PC-3 (cell line): ENCODE results near the gene IL1R2. TPM values are rescaled to one million over a fixed set of nuclear protein-coding genes. Genes with fewer than 3 reads are reported as not detected.

Source experiments
- ATAC-seq: fragments of 200-7000 bp; cut with Tn5 transposase; 2 replicates; pipeline ENCODE4 v1.9.1; 2020; ENCODE audit warnings: mild to moderate bottlenecking, moderate library complexity
- BruUV-seq: library from RNA; stranded (reverse); fragments of 400-500 nt; replicated peaks from 2 replicates; lab custom pipeline; 2021; lab: Mats Ljungman, UMichigan
- CTCF ChIA-PET: fragments of 300-600 bp; sonication (Branson Sonifier 250); formaldehyde crosslinking; loops from one replicate; lab custom pipeline; 2022; ENCODE audit warnings: antibody characterized with exemption; lab: Charles Lee
- POLR2A ChIA-PET: fragments of 300-600 bp; sonication (Branson Sonifier 250); formaldehyde crosslinking; loops from one replicate; lab custom pipeline; 2022; ENCODE audit warnings: antibody characterized with exemption; ENCODE audit not compliant: unreplicated experiment; lab: Charles Lee
- DNase-seq: peaks from one replicate; pipeline ENCODE4 v3.0.0-alpha.2; 2015
- H2AFZ ChIP-seq: fragments of 300-600 bp; sonication (generic); 2 replicates; pipeline ENCODE4 v1.6.0; 2016; ENCODE audit warnings: antibody characterized with exemption, low read length
- H3F3A ChIP-seq: fragments of 300-600 bp; sonication (generic); one replicate; pipeline ENCODE4 v1.6.0; 2017; ENCODE audit warnings: antibody characterized with exemption, low read length, control low read depth, mild to moderate bottlenecking; ENCODE audit not compliant: unreplicated experiment
- H3K27ac ChIP-seq: fragments of 300-600 bp; sonication (generic); 2 replicates; pipeline ENCODE4 v1.5.1; 2016; ENCODE audit warnings: mild to moderate bottlenecking, low read length
- H3K27me3 ChIP-seq: fragments of 300-600 bp; sonication (generic); 2 replicates; pipeline ENCODE4 v1.6.1; 2016; ENCODE audit warnings: low read length, mixed read lengths
- H3K36me3 ChIP-seq: fragments of 300-600 bp; sonication (generic); 2 replicates; pipeline ENCODE4 v1.6.1; 2016; ENCODE audit warnings: low read depth, mixed run types, low read length, mixed read lengths
- H3K4me1 ChIP-seq: fragments of 300-600 bp; sonication (generic); 2 replicates; pipeline ENCODE4 v1.5.1; 2016; ENCODE audit warnings: low read length; ENCODE audit not compliant: insufficient read depth
- H3K4me2 ChIP-seq: fragments of 300-600 bp; sonication (generic); 2 replicates; pipeline ENCODE4 v1.6.0; 2016; ENCODE audit warnings: low read length
- H3K4me3 ChIP-seq: fragments of 300-600 bp; sonication (generic); 2 replicates; pipeline ENCODE4 v1.5.1; 2016; ENCODE audit warnings: mild to moderate bottlenecking, low read length, mixed read lengths
- H3K79me2 ChIP-seq: fragments of 300-600 bp; sonication (generic); 2 replicates; pipeline ENCODE4 v1.6.1; 2017; ENCODE audit warnings: low read length, mixed read lengths
- H3K9ac ChIP-seq: fragments of 300-600 bp; sonication (generic); 2 replicates; pipeline ENCODE4 v1.6.0; 2016; ENCODE audit warnings: mild to moderate bottlenecking, low read length
- H3K9me2 ChIP-seq: fragments of 300-600 bp; sonication (generic); replicated peaks from 2 replicates; pipeline ENCODE4 v1.6.1; 2016; ENCODE audit warnings: mixed run types, low read length, mixed read lengths
- H3K9me3 ChIP-seq: fragments of 300-600 bp; sonication (generic); 2 replicates; pipeline ENCODE4 v1.6.1; 2016; ENCODE audit warnings: low read length, mixed read lengths
- H4K20me1 ChIP-seq: fragments of 300-600 bp; sonication (generic); 2 replicates; pipeline ENCODE4 v1.6.1; 2016; ENCODE audit warnings: low read length, mixed read lengths
- CTCF ChIP-seq: fragments of 300-600 bp; sonication (generic); conservative IDR thresholded peaks from 2 replicates; pipeline ENCODE4 v1.5.1; 2017; ENCODE audit warnings: antibody characterized with exemption, low read depth, mild to moderate bottlenecking, low read length
- EZH2 ChIP-seq: fragments of 300-600 bp; sonication (generic); IDR thresholded peaks from one replicate; pipeline ENCODE4 v1.6.1; 2017; ENCODE audit warnings: antibody characterized with exemption, mild to moderate bottlenecking, low read length; ENCODE audit not compliant: unreplicated experiment
- EZH2phosphoT487 ChIP-seq: fragments of 300-600 bp; sonication (generic); IDR thresholded peaks from 2 replicates; pipeline ENCODE4 v1.6.1; 2018; ENCODE audit warnings: mild to moderate bottlenecking, antibody characterized with exemption, low read length, borderline replicate concordance
- intact Hi-C: fragments of 100-400 bp; cut with micrococcal nuclease; formaldehyde crosslinking; loops from 2 replicates; pipeline ENCODE4 v1.9.0; 2023
- total RNA-seq: library from RNA; depleted of rRNA; stranded (reverse); fragments of >200 nt; gene quantifications from 2 replicates; pipeline ENCODE4 v1.2.3, GENCODE V29; 2014

Gene IL1R2
- total RNA-seq, 1 experiment from 2014 or later = 6.0 TPM

- Histone ChIP-seq H3K79me2 (no peaks in the 10 kb centered on the region), H3F3A (no peaks in the 10 kb centered on the region), H3K4me2 (no peak overlapping the region), H3K9ac (no peak overlapping the region), H3K4me3 (no peak overlapping the region), H3K9me2 (no peaks in the 10 kb centered on the region), H2AFZ (no peak overlapping the region), H3K27me3 (no peaks in the 10 kb centered on the region), H3K27ac (no peak overlapping the region), H3K9me3 (no peaks in the 10 kb centered on the region), H3K36me3 (no peaks in the 10 kb centered on the region), H4K20me1 (no peaks in the 10 kb centered on the region), H3K4me1 (0 out of 2 replicates have a peak, but pooled peaks cover 5% of the 10 kb centered on the region)
- CTCF ChIA-PET = no interaction called here
- POLR2A ChIA-PET = no interaction called here
- no TSS peak for BruUV-seq
- peak; percentile 71 for ATAC-seq
- intact Hi-C loops = no loop called here
- no peak for TF ChIP-seq EZH2
- no peak for TF ChIP-seq EZH2phosphoT487
- TF ChIP-seq CTCF = no peak
- DNase-seq = peak; percentile 48
Measured at GRCh38 chr2:101949304-101949703, 42.5 kb upstream of the IL1R2 start.

GRCh38 chr2:101951296-101951695 is 40.5 kb upstream of the IL1R2 start:
- Histone ChIP-seq H3K79me2 (no peaks in the 10 kb centered on the region), H3K9me3 (no peaks in the 10 kb centered on the region), H2AFZ (no peak overlapping the region), H3K4me3 (no peak overlapping the region), H4K20me1 (no peaks in the 10 kb centered on the region), H3K36me3 (no peaks in the 10 kb centered on the region), H3K4me1 (0 out of 2 replicates have a peak, but pooled peaks cover 5% of the 10 kb centered on the region), H3K27ac (no peak overlapping the region), H3K27me3 (no peaks in the 10 kb centered on the region), H3K9ac (no peak overlapping the region), H3F3A (no peaks in the 10 kb centered on the region), H3K4me2 (no peak overlapping the region), H3K9me2 (no peaks in the 10 kb centered on the region)
- ATAC-seq = no peak
- DNase-seq = no peak
- ChIA-PET CTCF (no interaction called here), POLR2A (no interaction called here)
- TF ChIP-seq CTCF (no peak), EZH2phosphoT487 (no peak)
- intact Hi-C loops = no loop called here
- no TSS peak for BruUV-seq

- Histone ChIP-seq H3K27me3 (no peaks in the 10 kb centered on the region), H2AFZ (no peak overlapping the region), H3K4me2 (no peak overlapping the region), H3F3A (no peaks in the 10 kb centered on the region), H4K20me1 (no peaks in the 10 kb centered on the region), H3K27ac (no peak overlapping the region), H3K79me2 (no peaks in the 10 kb centered on the region), H3K36me3 (no peaks in the 10 kb centered on the region), H3K4me1 (0 out of 2 replicates have a peak, but pooled peaks cover 5% of the 10 kb centered on the region), H3K9me3 (0 out of 2 replicates have a peak, but pooled peaks cover 2% of the 10 kb centered on the region), H3K4me3 (no peak overlapping the region), H3K9me2 (no peaks in the 10 kb centered on the region), H3K9ac (no peak overlapping the region)
- no peak for DNase-seq
- ChIA-PET CTCF (no interaction called here), POLR2A (no interaction called here)
- BruUV-seq = no TSS peak
- intact Hi-C loops = no loop called here
- ATAC-seq = no peak
- TF ChIP-seq CTCF = no peak
- no peak for TF ChIP-seq EZH2
- no peak for TF ChIP-seq EZH2phosphoT487
Measured at GRCh38 chr2:101952551-101952950, 39.2 kb upstream of the IL1R2 start.
